Measurements from ENCODE around the gene TECPR1.

GRCh38 chr7:98283127-98283886 lies 31.3 kb upstream of the TECPR1 start:
- TF ChIP-seq CTCF (IDR thresholded peaks at IDR 0.05; ENCODE audit: low read length) (no peak), EZH2 (IDR thresholded peaks at IDR 0.05; ENCODE audit: borderline replicate concordance, low read length) (no peak)
